Suprapubic skin (tissue), 4 donors: ENCODE data around the gene KCNH1.

Experiments
- EP300 ChIP-seq: sonication (generic); formaldehyde crosslinking; IDR thresholded peaks from one replicate; pipeline ENCODE4 v1.6.1; 2017; ENCODE audit warnings: antibody characterized with exemption
- POLR2A ChIP-seq, 2 donors: fragments of 450-650 bp; IDR thresholded peaks; one replicate each; pipeline ENCODE4 v1.6.1; 2017; ENCODE audit warnings: antibody characterized with exemption in 2 of 2, mild to moderate bottlenecking in 2 of 2, moderate library complexity in 2 of 2
- POLR2AphosphoS5 ChIP-seq, 3 donors: sonication (generic); formaldehyde crosslinking; IDR thresholded peaks; one replicate each; pipeline ENCODE4 v1.6.1; 2017; ENCODE audit warnings: antibody characterized with exemption in 3 of 3
- TF ChIP-seq, protein P1 (sequence below), 2 donors: fragments of 200-600 bp in 1 of 2; fragments of 450-650 bp in 1 of 2; sonication (generic) in 1 of 2; IDR thresholded peaks; one replicate each; pipeline ENCODE4 v1.5.1; 2016 to 2019; ENCODE audit warnings: antibody characterized with exemption in 2 of 2, mild to moderate bottlenecking in 1 of 2, moderate library complexity in 1 of 2

DNA sequence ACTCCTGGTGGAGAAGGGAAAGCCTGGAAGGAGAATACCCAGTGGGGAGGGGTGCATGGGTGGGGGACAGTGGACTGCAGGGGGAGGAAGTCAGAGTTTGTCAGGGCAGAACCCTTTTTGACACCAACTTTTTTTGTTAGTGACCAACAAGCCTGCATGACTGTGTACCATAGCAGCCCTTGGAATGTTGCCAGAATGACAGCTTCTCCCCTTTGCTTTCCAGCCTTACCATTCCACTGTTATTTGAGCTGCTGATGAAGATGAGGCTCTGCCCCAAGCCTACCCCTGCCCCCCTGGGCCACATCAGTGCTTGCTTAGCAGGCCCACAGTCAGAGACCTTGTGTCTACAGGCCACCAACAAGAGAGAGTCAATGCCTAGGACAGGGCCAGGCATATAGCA, 464.0 kb downstream of the KCNH1 start:
- TF ChIP-seq POLR2A (IDR thresholded peaks at IDR 0.05): no peak
- TF ChIP-seq, protein P1, sequence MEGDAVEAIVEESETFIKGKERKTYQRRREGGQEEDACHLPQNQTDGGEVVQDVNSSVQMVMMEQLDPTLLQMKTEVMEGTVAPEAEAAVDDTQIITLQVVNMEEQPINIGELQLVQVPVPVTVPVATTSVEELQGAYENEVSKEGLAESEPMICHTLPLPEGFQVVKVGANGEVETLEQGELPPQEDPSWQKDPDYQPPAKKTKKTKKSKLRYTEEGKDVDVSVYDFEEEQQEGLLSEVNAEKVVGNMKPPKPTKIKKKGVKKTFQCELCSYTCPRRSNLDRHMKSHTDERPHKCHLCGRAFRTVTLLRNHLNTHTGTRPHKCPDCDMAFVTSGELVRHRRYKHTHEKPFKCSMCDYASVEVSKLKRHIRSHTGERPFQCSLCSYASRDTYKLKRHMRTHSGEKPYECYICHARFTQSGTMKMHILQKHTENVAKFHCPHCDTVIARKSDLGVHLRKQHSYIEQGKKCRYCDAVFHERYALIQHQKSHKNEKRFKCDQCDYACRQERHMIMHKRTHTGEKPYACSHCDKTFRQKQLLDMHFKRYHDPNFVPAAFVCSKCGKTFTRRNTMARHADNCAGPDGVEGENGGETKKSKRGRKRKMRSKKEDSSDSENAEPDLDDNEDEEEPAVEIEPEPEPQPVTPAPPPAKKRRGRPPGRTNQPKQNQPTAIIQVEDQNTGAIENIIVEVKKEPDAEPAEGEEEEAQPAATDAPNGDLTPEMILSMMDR (IDR thresholded peaks at IDR 0.05): no peak
- no peak for TF ChIP-seq EP300
- TF ChIP-seq POLR2AphosphoS5 (IDR thresholded peaks at IDR 0.05): no peak
